ENCODE results near the gene SCLY. TPM values are rescaled to one million over a fixed set of nuclear protein-coding genes. Genes with fewer than 3 reads are reported as not detected.

Gene SCLY
- total RNA-seq, 1 experiment from 2014 or later: 40.1 TPM

- Mint-ChIP-seq H3K36me3 (ENCODE audit: insufficient read depth, unreplicated experiment) (no peaks in the 10 kb centered on the region), H3K27me3 (ENCODE audit: insufficient read depth, unreplicated experiment) (no peaks in the 10 kb centered on the region), H3K9me3 (ENCODE audit: unreplicated experiment) (no peaks in the 10 kb centered on the region), H3K4me3 (ENCODE audit: unreplicated experiment) (no peak overlapping the region), H3K27ac (ENCODE audit: low read depth, unreplicated experiment) (no peak overlapping the region), H3K4me1 (ENCODE audit: insufficient read depth, unreplicated experiment) (peaks cover 10% of the 10 kb centered on the region)
- intact Hi-C loops (cut with micrococcal nuclease): no loop called here
- no TSS peak for BruUV-seq (replicated peaks)
- POLR2A ChIA-PET: interaction anchor here (0.5 kb wide), 1 partner anchor 86 kb away, joined by 3 read pairs; the partner anchor contains the start of gene SCLY
- CTCF ChIA-PET: interaction anchor here (1.1 kb wide), 1 partner anchor 15 kb away, joined by 3 read pairs; no protein-coding TSS in a partner anchor
- TF ChIP-seq CTCF (IDR thresholded peaks at IDR 0.05; ENCODE audit: unreplicated experiment): no peak
- no peak for DNase-seq (ENCODE audit: unreplicated experiment)
Measured at GRCh38 chr2:238146884-238147544, 86.2 kb downstream of the SCLY start.

- POLR2A ChIA-PET: no interaction called here
- H3K9me3 Mint-ChIP-seq (ENCODE audit: unreplicated experiment): no peaks in the 10 kb centered on the region
- H3K4me1 Mint-ChIP-seq (ENCODE audit: insufficient read depth, unreplicated experiment): peaks cover 2% of the 10 kb centered on the region
- no peak for DNase-seq (ENCODE audit: unreplicated experiment)
- no TSS peak for BruUV-seq (replicated peaks)
- no peak for TF ChIP-seq CTCF (IDR thresholded peaks at IDR 0.05; ENCODE audit: unreplicated experiment)
- intact Hi-C loops (cut with micrococcal nuclease): no loop called here
- no peaks in the 10 kb centered on the region for H3K36me3 Mint-ChIP-seq (ENCODE audit: insufficient read depth, unreplicated experiment)
- H3K27ac Mint-ChIP-seq (ENCODE audit: low read depth, unreplicated experiment): no peak overlapping the region
- CTCF ChIA-PET: interaction anchor here (0.5 kb wide), 1 partner anchor 230 kb away, joined by 5 read pairs; no protein-coding TSS in a partner anchor
- H3K4me3 Mint-ChIP-seq (ENCODE audit: unreplicated experiment): no peak overlapping the region
- H3K27me3 Mint-ChIP-seq (ENCODE audit: insufficient read depth, unreplicated experiment): no peaks in the 10 kb centered on the region
Measured at GRCh38 chr2:238148981-238149380, 88.2 kb downstream of the SCLY start.

Other genes with a start within 250 kb of the SCLY start
- gene RAMP1, start 201.4 kb upstream of the SCLY start, total RNA-seq (2022): 4.3 and 11.2 TPM in 2 replicates
- 116 and 125 TPM in 2 replicates for gene UBE2F, start 94.0 kb upstream of the SCLY start, total RNA-seq (2022)
- gene ESPNL, start 39.3 kb downstream of the SCLY start, total RNA-seq (2022): not detected in 2 replicates
- gene KLHL30, start 77.7 kb downstream of the SCLY start, total RNA-seq (2022): 0.27 and 0.35 TPM in 2 replicates
- gene ERFE, start 98.0 kb downstream of the SCLY start, total RNA-seq (2022): 14.5 and 18.1 TPM in 2 replicates
- gene ILKAP, start 142.7 kb downstream of the SCLY start, total RNA-seq (2022): 57.2 and 59.6 TPM in 2 replicates
- gene HES6, start 179.0 kb downstream of the SCLY start, total RNA-seq (2022): 16.8 and 19.7 TPM in 2 replicates
- 8.9 and 13.8 TPM in 2 replicates for gene PER2, start 227.6 kb downstream of the SCLY start, total RNA-seq (2022)

All from MCF 10A (cell line).